Subcutaneous abdominal adipose tissue (tissue), 5 donors: ENCODE data around the gene KCNT2.

Source experiments
- H3K27ac ChIP-seq: one replicate; pipeline ENCODE4 v1.7.0; 2013; ENCODE audit warnings: low read depth, mild to moderate bottlenecking, inconsistent platforms, low read length, moderate library complexity
- H3K27me3 ChIP-seq, 5 donors: one replicate each; pipeline ENCODE4 v1.7.0; 2013; ENCODE audit warnings: low read length in 5 of 5, inconsistent platforms in 1 of 5; ENCODE audit not compliant: control insufficient read depth in 5 of 5, insufficient read depth in 4 of 5
- H3K36me3 ChIP-seq, 5 donors: one replicate each; pipeline ENCODE4 v1.7.0; 2013; ENCODE audit warnings: low read length in 5 of 5; ENCODE audit not compliant: control insufficient read depth in 5 of 5, insufficient read depth in 5 of 5
- H3K4me1 ChIP-seq, 5 donors: one replicate each; pipeline ENCODE4 v1.7.0; 2013; ENCODE audit warnings: low read length in 5 of 5, mild to moderate bottlenecking in 3 of 5, moderate library complexity in 1 of 5; ENCODE audit not compliant: control insufficient read depth in 5 of 5, insufficient read depth in 5 of 5
- H3K4me3 ChIP-seq, 5 donors: one replicate each; pipeline ENCODE4 v1.7.0; 2013; ENCODE audit warnings: low read length in 5 of 5, low read depth in 1 of 5
- H3K9ac ChIP-seq, 5 donors: one replicate each; pipeline ENCODE4 v1.7.0; 2013; ENCODE audit warnings: low read length in 5 of 5, mild to moderate bottlenecking in 4 of 5, moderate library complexity in 3 of 5
- H3K9me3 ChIP-seq, 5 donors: one replicate each; pipeline ENCODE4 v1.7.0; 2013; ENCODE audit warnings: low read length in 5 of 5; ENCODE audit not compliant: control insufficient read depth in 5 of 5
- donor health status: healthy.
- donor health status: healthy.
- donor health status: healthy.
- donor health status: healthy.
- donor health status: healthy.

KCNT2 gene

GRCh38 chr1:196442366-196442765 lies 165.9 kb downstream of the KCNT2 start:
- no peak overlapping the region for H3K9ac ChIP-seq
- no peaks in the 10 kb centered on the region for H3K36me3 ChIP-seq
- no peak overlapping the region for H3K4me3 ChIP-seq
- no peaks in the 10 kb centered on the region for H3K27me3 ChIP-seq
- H3K4me1 ChIP-seq: no peaks in the 10 kb centered on the region
- H3K9me3 ChIP-seq: no peaks in the 10 kb centered on the region
- no peak overlapping the region for H3K27ac ChIP-seq

- H3K27me3 ChIP-seq: no peaks in the 10 kb centered on the region
- no peak overlapping the region for H3K4me3 ChIP-seq
- no peaks in the 10 kb centered on the region for H3K36me3 ChIP-seq
- no peaks in the 10 kb centered on the region for H3K9me3 ChIP-seq
- no peaks in the 10 kb centered on the region for H3K4me1 ChIP-seq
- no peak overlapping the region for H3K9ac ChIP-seq
- no peak overlapping the region for H3K27ac ChIP-seq
These were observed 167.5 kb downstream of the KCNT2 start for GRCh38 chr1:196440711-196441110.

- Histone ChIP-seq H3K4me1 (no peaks in the 10 kb centered on the region), H3K27ac (no peak overlapping the region), H3K9ac (no peak overlapping the region), H3K36me3 (no peaks in the 10 kb centered on the region), H3K9me3 (no peaks in the 10 kb centered on the region), H3K27me3 (no peaks in the 10 kb centered on the region), H3K4me3 (no peak overlapping the region)
These were observed 169.9 kb downstream of the KCNT2 start for GRCh38 chr1:196438329-196438728.

GRCh38 chr1:196437671-196438070 lies 170.6 kb downstream of the KCNT2 start:
- H3K4me3 ChIP-seq: no peak overlapping the region
- no peaks in the 10 kb centered on the region for H3K4me1 ChIP-seq
- H3K9me3 ChIP-seq: no peaks in the 10 kb centered on the region
- H3K9ac ChIP-seq: no peak overlapping the region
- H3K36me3 ChIP-seq: no peaks in the 10 kb centered on the region
- H3K27me3 ChIP-seq: no peaks in the 10 kb centered on the region
- no peak overlapping the region for H3K27ac ChIP-seq

- H3K4me3 ChIP-seq: no peak overlapping the region
- H3K4me1 ChIP-seq: no peaks in the 10 kb centered on the region
- no peaks in the 10 kb centered on the region for H3K9me3 ChIP-seq
- no peaks in the 10 kb centered on the region for H3K36me3 ChIP-seq
- H3K27ac ChIP-seq: no peak overlapping the region
- H3K9ac ChIP-seq: no peak overlapping the region
- no peaks in the 10 kb centered on the region for H3K27me3 ChIP-seq
These were observed 175.2 kb downstream of the KCNT2 start for GRCh38 chr1:196433000-196433399.

- Histone ChIP-seq H3K4me3 (no peak overlapping the region), H3K9ac (no peak overlapping the region), H3K27ac (no peak overlapping the region), H3K9me3 (no peaks in the 10 kb centered on the region), H3K36me3 (no peaks in the 10 kb centered on the region), H3K4me1 (no peaks in the 10 kb centered on the region), H3K27me3 (no peaks in the 10 kb centered on the region)
These were observed 180.1 kb downstream of the KCNT2 start for GRCh38 chr1:196427976-196428734.

GRCh38 chr1:196425513-196425912 lies 182.7 kb downstream of the KCNT2 start:
- no peaks in the 10 kb centered on the region for H3K4me1 ChIP-seq
- H3K27me3 ChIP-seq: no peaks in the 10 kb centered on the region
- H3K27ac ChIP-seq: no peak overlapping the region
- H3K9me3 ChIP-seq: no peaks in the 10 kb centered on the region
- no peak overlapping the region for H3K4me3 ChIP-seq
- H3K36me3 ChIP-seq: no peaks in the 10 kb centered on the region
- no peak overlapping the region for H3K9ac ChIP-seq

GRCh38 chr1:196423612-196424011 lies 184.6 kb downstream of the KCNT2 start:
- H3K4me3 ChIP-seq: no peak overlapping the region
- no peaks in the 10 kb centered on the region for H3K9me3 ChIP-seq
- no peak overlapping the region for H3K9ac ChIP-seq
- no peaks in the 10 kb centered on the region for H3K36me3 ChIP-seq
- H3K27ac ChIP-seq: no peak overlapping the region
- no peaks in the 10 kb centered on the region for H3K4me1 ChIP-seq
- no peaks in the 10 kb centered on the region for H3K27me3 ChIP-seq

- Histone ChIP-seq H3K27me3 (no peaks in the 10 kb centered on the region), H3K4me3 (no peak overlapping the region), H3K36me3 (no peaks in the 10 kb centered on the region), H3K9ac (no peak overlapping the region), H3K27ac (no peak overlapping the region), H3K4me1 (no peaks in the 10 kb centered on the region), H3K9me3 (no peaks in the 10 kb centered on the region)
These were observed 189.5 kb downstream of the KCNT2 start for GRCh38 chr1:196418772-196419171.

GRCh38 chr1:196415978-196416377 lies 192.3 kb downstream of the KCNT2 start:
- no peaks in the 10 kb centered on the region for H3K9me3 ChIP-seq
- no peak overlapping the region for H3K9ac ChIP-seq
- H3K4me1 ChIP-seq: no peaks in the 10 kb centered on the region
- no peaks in the 10 kb centered on the region for H3K27me3 ChIP-seq
- H3K4me3 ChIP-seq: no peak overlapping the region
- H3K27ac ChIP-seq: no peak overlapping the region
- H3K36me3 ChIP-seq: no peaks in the 10 kb centered on the region
